ENCODE results near the gene RPLP2.
A peak's percentile ranks its signal among the peaks of the same experiment; 100 is the strongest.

The RPLP2 gene

DNA sequence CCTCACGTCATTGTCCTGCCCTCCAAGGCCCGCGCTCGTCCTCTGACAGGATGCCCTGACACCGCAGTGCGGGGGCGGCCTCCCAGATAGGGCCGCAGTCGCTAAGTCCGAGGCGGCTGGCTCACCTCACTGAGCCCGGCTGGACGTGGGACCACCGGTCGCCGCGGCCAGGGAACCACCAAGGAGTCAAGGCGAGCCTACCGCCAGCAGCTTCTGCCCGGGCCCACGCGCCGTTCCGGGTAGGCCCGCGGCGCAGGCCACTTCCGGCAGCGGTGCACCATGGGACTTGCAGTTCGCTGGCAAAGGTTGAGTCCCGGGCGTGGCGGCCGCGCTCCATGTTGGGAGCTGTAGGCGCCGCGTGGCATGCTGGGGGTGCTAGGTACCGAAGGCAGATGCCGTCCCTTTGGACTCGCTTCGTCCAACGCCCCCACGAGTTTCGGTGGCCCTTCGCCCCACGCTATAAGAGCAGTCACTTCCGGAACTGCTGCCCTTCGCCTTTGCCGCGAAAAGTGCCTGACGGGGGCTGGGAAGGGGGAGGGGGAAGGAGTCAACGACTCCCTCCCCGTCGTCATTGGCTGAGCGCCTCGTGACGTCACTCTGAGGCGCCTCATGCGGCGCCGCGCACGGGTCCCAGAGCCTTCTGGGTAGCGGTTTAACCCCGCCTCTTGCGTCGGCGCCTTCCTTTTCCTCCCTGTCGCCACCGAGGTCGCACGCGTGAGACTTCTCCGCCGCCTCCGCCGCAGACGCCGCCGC lies at the start of gene RPLP2:
RPLP2 (plus strand) TSS at position 681 of the 753 bp plus-strand sequence. CDS start 268 bp downstream, outside the sequence.
- DNase-seq = peak; percentile 99

- DNase-seq = no peak
These were observed 49.5 kb upstream of the RPLP2 start for GRCh38 chr11:760236-760635.

DNA sequence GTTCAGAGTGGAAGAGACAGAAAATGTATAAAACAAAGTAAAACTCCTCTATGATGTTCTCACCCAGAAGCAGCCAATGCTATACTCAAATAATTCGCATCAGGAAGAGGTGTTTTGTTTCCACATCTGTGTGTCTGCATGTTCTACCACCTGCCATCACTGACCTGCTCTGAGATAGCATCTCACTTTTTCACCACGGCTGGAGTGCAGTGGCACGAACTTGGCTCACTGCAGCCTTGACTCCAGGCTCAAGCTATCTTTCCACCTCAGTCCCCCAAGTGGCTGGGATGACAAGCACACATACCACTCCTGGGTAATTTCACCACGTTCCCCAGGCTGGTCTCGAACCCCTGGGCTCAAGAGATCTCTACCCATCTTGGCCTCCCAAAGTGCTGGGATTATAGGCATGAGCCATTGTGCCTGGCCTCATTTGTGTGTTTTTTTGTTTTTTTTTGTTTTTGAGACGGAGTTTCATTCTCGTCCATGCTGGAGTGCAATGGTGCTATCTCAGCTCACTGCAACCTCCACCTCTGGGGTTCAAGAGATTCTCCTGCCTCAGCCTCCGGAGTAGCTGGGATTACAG lies 48.1 kb upstream of the RPLP2 start:
- DNase-seq = no peak

DNA sequence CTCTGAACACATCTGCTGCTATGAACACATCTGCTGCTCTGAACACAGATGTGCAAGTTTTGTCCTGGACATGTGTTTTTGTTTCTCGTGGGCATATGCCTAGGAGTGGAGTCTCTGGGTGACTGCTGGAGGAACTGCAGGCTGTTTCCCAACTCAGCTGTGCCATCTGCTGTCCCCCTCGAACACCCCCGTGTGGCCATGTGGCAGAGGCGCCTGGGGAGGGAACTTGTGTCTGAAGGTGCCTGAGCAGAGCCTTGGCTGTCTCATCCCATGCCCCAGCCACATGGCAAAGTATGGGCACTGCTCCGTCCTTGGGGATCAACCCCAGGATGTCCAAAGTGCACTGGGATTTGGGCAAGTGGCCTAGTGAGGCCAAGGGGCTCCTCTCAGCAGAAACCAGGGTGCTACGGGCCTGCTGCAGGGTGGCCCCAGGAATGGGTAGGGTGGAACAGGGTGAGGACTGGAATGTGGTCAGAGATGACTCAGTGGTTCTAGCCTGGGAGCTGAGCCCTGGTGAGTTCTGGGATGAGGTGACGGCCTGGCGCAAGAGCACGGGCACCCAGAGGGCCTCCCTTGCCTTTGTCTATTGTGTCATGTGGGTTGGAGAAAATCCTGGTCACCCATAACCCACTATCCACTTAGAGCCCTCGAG lies 47.2 kb upstream of the RPLP2 start:
- DNase-seq = peak; percentile 34

DNA sequence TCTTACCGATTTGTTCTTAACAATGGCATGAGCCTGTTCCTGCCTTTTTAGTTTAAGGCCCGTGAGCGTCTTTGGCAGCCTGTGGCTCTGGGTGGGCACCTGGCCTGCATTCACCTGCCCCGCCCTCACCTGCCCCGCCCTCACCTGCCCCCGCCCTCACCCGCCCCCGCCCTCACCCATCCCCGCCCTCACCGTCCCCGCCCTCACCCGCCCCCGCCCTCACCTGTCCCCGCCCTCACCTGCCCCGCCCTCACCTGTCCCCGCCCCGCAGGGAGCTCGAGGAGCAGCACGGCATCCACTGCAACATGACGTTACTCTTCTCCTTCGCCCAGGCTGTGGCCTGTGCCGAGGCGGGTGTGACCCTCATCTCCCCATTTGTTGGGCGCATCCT lies 46.7 kb upstream of the RPLP2 start:
- no peak for DNase-seq

DNA sequence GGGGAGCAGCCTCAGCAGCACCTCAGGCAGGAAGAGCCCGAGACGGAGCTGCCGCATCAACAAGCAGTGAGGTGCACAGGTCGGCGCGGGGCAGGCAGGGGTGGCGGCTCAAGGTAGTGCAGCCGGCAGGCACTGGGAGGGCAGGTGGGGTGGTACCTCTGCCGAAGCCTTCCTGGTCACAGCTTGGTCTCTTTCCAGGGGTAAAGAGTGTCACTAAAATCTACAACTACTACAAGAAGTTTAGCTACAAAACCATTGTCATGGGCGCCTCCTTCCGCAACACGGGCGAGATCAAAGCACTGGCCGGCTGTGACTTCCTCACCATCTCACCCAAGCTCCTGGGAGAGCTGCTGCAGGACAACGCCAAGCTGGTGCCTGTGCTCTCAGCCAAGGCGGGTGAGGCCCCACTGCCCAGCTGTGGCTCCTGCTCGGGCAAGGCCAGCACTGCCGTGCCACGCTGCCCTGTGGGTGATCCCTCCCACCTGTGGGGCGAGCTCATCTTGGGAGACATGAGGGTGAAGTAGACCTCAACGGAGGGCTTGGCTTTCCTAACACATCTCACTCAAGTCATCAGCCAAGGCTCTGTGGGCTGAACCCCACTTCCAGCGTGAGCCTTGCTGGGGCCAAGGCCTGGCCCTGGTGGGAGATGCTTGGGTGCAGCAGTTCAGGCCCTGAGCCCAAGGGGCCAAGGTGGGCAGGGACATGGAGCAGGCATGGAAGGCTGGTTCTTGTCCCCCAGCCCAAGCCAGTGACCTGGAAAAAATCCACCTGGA lies 46.0 kb upstream of the RPLP2 start:
- no peak for DNase-seq

DNA sequence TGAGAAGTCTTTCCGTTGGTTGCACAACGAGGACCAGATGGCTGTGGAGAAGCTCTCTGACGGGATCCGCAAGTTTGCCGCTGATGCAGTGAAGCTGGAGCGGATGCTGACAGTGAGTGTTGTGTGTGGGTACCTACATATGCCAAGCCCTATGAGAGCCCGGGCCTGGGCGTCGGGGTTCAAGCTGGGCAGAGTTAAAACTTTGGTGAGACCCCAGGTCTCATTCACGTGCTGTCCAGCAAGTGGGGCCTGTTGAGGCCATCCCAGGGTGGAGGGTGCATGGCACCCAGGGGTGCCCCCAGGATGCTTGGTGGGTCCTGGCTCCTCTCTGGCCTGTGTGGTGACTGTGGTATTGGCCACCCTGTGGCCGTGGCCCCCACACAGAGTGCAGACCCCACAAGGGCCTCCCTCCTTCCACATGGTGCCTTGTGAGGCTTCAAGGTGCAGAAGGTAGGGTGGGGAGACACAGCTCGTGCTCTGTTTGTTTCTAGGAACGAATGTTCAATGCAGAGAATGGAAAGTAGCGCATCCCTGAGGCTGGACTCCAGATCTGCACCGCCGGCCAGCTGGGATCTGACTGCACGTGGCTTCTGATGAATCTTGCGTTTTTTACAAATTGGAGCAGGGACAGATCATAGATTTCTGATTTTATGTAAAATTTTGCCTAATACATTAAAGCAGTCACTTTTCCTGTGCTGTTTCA lies 45.3 kb upstream of the RPLP2 start:
- DNase-seq = no peak

GRCh38 chr11:765025-765801 lies 44.6 kb upstream of the RPLP2 start:
- DNase-seq = peak; percentile 71

DNA sequence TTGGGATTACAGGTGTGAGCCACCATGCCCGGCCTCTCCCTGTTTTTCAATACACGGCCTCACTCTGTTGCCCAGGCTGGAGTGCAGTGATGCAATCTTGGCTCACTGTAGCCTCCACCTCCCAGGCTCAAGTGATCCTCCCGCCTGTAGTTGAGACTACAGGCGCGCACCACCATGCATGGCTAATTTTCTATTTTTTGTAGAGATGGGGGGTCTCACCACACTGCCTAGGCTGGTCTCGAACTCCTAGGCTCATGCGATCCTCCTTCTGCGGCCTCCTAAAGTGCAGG lies 44.0 kb upstream of the RPLP2 start:
- DNase-seq = no peak

DNA sequence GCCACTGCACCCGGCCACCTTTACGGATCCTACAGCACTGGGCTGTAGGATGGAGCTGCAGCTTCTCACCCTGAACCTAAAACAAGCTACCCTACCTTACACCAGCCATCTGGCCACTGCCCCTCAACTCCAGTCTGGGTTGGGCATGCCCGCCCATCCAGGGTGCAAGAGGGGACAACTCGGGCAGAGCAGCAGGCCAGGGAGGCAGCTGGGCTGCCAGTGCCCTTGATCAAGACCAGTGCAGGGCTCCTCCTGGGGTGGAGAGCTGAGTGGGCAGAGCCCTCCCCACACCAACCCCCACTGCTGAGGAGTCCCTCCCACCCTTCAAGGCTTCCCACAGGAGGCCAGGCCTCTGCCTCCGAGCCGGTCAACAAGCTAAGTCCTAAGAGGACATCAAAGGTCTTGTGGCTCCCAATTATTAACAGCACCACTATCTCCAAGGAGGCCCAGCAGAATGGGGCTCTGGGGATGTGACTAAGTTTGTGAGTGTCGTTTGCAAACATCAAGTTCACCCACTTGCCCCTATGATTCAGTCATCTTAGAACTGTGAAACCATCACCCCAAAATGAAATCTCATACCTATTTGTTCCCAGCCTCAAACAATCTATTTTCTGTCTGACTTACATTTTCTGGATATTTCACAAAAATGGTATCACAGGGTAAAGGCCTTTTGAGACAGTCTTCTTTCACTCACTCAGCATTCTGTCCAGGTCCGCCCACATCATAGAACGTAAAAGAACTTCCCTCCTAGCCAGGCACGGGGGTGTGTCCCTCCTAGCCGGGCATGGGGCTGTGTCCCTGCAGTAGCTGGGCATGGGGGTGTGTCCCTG lies 43.4 kb upstream of the RPLP2 start:
- DNase-seq = no peak

GRCh38 chr11:766936-767210 lies 42.9 kb upstream of the RPLP2 start:
- no peak for DNase-seq

DNA sequence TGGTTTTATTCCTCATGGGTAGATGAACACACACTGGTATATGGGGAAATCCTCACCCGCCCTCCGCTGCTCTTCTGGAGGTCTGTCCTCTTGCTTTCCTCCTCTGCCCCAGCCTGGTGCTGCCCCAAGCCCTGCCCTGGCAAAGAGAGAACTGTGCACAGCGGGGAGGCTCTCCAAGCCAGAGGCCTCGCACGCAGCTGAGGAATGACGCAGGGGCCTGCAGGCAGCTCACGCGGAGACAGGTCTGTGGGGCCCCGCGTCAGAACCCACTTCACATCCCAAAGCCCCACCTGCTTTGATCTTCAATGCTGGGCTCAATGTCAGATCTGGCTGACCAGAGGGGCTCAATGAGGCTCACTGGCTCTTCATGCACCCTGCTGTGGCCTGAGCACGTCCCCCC lies 42.5 kb upstream of the RPLP2 start:
- no peak for DNase-seq

DNA sequence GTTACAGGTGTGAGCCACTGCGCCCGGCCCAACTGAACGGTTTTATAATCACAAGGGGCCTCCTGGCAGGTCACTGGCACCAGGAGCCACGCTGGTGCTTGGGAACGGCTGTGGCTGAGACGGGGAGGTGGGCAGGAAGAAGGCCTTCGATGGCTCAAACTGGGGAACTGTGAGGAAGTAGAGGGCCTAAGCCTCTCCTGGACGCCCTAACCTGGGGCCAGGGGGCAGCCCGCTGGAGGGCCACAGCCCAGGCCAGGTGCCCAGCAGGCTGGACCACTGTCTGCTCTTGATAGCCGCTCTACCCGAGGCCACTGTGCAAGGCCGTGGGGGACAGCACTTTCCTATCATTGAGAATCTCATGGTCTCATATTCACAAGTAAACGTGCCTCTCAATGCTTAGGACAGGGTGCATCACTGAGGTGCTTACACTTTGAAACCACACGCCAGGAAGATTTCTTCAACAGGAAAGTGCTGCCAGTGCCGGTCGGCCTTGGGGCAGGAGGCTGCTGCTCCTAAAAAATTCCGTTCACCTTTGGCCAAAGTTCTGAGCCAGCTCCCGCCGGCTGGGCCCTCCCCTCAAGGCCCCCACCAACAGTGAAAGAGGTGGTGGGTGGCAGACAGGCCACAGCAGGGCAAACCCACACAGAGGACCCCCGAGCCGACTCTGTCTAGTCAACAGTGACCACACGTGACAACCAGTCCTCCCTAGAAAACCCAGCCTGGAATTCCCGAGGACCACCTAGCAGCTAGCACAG lies 39.7 kb upstream of the RPLP2 start:
- DNase-seq = no peak

- DNase-seq = no peak
These were observed 38.8 kb upstream of the RPLP2 start for GRCh38 chr11:770642-771616.

DNA sequence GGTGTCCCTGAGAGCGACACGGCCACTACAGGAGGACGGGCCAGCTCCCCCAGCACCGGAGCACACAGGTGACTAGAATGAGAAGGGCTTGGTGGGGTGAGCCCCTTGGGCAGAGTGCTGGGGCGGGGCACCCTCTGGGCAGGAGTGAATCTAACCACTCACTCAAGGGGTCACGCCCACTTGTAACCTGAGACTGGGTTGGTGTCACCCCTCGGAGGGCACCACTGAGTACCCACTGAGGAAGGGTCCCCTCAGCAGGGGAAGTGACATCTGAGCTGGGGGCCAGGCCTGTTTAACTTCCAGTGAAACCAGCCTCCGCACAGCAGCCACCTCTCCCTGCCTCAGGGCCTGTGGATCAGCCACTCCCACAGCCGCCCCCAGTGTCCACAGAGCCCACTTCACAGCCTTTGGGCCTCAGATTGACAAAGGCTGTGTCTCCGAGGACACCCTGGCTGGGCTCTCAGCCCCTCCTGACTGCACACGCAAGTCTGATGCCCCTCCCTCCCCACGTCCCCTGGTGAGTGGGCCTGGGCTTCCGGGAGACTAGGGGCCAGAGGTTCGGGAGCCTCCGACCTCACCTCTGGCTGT lies 38.1 kb upstream of the RPLP2 start:
- no peak for DNase-seq

DNA sequence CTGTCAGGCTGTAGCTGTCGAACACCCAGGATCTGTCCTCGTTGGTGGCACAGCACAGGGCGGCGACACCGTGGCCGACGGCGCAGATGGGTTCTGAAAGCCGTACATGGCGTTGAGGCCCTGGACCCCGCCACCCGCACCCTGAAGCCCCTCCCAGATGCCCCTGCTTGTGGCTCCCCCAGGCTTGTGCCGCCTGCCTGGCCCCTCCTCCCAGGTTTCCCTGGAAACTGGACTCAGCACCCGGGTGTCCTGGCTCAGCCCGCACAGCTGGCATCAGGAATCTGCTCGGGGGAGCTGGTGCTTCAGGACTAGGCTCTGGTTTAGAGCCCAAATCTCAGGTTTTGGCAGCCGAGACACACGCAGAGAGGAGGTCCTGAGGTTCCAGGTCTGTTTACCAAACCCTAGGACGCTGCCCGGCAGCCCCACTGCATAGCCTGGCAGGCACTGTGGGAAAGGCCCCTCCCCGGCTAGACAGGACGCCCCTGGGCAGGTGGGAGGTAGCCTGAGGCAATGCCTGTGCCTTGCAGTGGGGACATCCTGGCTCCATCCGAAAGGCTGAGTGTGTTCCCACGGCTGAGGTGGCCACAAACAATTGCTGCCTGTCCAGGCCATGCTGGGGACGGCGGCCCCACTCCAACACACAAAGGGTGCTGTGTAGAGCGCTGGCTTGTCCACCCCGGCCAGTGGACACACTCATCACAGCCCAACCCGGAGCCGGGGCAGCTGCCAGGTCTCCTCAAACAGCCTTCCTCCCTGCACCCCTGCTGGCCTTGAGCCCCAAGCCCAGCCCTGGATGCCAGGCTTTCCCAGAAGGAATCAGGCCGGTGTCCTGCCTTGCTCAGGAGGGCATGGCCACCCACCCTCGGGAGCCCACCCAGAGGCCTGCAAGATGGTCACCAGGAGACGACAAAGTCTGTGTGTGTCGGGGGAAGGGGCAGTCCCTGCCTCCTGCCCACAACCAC lies 37.1 kb upstream of the RPLP2 start:
- DNase-seq = no peak

GRCh38 chr11:773425-773824 lies 36.3 kb upstream of the RPLP2 start:
- no peak for DNase-seq

DNA sequence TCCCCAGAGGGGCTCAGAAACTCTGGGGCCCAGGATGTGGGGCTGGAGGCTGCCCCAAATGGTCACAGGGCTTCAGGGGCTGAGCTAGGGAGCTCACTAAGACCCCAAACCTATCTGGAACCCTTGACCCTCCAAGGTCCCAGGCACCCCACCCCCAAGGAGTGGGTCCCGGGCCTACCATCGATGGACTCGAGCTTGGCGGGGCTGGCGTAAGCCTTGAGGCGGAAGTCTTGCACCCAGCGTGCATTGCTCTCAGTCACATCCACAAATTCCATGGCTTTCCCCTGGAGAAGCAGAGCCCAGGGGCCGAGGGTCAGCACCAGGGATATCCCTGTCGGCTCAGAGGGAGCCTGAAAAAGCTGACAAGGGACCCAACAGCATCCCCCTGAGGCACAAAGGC lies 35.9 kb upstream of the RPLP2 start:
- DNase-seq = no peak
